NCI-H748 treated with DMSO at 0.1 percent for 48 hours (cell line): ENCODE measurements around the gene LOX.
"Not testable (repeated sequence)": the region's sequence is repeated elsewhere in the genome, so short reads cannot be mapped to it uniquely, and the experiment has no call there.

Experiments
- DNase-seq: peaks from one replicate; lab custom pipeline; 2025; lab: John Stamatoyannopoulos, UW

Gene LOX

GRCh38 chr5:122097391-122097790, 19.3 kb upstream of the LOX start:
- DNase-seq: no peak

DNA sequence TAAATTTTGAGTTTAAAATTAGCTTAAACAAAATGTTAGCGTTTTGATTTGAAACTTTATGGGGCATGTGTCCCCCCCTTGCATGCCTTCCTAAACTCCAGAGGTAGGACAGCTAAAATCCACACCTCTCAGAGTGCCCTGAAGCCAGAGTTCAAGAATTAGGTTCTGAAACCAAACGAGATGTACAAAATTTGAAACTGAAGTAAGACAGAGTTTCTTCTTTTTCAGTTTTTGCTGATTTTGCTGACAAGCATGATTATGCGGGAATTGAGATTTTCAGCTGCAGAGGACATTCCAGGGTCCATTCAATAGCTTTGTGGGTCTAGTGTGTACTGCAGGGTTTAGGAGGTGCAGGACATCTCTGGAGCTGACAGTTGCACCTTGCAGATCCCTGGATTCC, 17.1 kb upstream of the LOX start:
- no peak for DNase-seq

DNA sequence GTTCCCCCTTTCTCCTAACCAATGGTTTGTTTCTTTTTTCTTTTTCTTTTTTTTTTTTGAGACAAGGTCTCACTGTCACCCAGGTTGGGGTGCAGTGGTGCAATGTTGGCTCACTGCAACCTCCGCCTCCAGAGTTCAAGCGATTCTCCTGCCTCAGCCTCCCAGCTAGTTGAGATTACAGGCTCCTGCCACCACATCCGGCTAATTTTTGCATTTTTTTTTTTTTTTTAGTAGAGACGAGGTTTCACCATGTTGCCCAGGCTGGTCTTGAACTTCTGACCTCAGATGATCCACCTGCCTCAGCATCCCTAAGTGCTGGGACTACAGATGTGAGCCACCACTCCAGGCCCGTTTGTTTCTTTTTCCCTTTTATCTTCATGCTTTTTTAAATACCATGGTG, 16.2 kb upstream of the LOX start:
- not testable (repeated sequence) for DNase-seq

- DNase-seq: no peak
These were observed 15.5 kb upstream of the LOX start for GRCh38 chr5:122093415-122094180.

GRCh38 chr5:122091936-122092600, 14.0 kb upstream of the LOX start:
- DNase-seq: no peak

DNA sequence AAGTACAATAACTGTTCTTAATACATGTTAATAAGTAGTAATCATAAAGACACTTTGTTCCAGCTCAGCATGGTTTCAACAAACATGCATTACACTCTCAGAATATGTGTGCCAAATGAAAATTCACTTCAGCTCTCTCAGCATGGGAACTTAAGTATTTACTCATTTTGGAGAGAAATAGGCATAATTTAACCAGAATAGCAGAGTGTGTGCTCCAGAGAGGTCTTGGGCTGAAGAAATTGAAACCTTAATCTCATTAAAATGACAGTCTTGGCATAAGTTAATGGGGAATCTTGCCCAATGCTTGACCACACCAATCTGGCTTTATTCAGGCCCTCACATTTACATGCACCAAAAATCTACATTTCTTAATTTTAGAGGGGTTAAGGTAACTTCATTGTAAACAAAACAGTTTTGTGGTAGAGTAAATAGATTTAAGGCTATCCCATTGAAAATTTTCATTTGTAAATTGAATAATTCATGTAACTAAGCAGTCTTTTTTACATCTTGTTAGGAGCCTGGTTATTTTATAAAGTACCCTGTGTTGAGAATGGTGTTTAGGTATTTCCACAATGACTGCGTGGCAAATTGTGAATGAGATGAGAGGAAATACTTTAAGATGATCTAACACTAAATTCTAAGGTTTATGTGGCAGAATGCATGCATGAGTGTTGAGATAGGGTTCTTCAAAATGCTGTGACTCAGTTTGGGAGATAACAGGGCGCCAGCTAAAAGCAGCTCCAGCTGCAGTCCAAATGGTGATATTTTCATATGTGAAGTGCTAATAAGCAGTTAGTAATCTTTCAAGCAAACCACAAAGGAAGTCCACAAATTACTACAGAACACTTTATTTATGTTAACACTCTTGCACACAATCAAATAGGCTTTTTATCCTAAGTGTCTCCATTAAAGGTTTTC, 11.3 kb upstream of the LOX start:
- DNase-seq: no peak

- no peak for DNase-seq
These were observed 7.0 kb upstream of the LOX start for GRCh38 chr5:122085041-122085440.

DNA sequence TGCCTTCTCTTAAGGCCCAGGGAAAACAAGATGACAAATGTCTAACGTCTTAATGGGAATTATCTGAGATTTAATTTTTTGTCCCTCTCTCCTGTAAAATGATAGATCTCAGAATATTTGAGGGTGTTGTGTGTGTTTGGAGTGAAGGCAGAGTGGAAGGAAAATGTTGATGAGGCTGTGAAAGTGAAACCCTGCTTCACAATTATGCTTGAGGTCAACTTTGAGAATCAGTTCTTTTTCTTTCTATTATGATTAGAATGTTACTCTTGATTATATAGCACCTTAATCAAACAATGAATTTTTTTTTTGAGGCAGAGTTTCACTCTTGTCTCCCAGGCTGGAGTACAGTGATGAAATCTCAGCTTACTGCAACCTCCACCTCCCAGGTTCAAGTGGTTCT, 5.5 kb upstream of the LOX start:
- DNase-seq: no peak

DNA sequence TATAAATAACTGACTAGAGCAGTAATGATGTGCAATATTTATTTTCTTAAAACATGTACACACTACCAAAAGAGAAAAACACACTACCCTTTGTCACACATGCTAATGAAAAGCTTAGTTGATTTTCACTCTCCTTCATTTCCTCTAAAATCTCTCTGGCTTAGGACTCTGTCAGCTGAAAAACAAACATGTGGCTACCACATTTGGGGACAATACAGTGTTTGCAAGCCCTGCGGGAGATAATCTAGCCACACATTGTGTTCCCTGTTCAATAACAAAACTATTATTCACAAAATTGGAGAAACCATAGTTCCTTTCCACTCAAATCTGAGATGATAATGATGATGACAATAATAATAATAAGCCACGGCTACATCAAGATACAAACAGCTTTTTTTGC, 3.5 kb upstream of the LOX start:
- DNase-seq: peak; percentile 58

DNA sequence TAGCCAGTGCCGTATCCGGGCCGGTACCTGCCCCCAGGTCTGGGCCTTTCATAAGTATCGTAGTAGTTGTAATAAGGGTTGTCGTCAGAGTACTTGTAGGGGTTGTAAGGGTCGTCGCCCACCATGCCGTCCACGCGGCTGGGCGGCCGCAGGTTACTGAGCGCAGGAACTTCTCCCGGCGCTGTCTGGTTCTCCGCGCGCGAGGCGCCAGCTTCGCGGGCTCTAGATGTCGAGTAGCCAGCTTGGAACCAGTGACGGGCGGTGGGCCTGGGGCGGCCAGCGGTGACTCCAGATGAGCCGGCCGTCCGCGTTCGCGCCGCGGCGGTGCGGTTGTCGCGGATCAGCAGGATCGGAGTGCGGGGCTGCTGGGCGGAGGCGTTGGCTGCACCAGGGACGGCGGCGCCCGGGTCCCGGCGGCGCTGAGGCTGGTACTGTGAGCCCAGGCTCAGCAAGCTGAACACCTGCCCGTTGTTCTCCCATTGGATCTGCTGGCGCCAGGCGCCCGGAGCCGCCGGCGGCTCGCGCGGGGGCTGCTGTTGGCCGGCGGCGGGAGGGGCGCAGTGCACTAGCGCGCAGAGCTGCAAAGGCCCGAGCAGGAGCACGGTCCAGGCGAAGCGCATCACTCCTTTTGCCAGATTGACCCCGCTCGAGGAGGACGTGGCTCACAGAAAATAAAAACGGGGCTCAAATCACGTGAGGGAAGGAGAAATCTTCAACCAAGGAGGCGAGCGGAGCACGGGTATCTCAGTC, 518 bp downstream of the LOX start:
- DNase-seq: peak; percentile 25

GRCh38 chr5:122076669-122077365, 1.2 kb downstream of the LOX start:
- peak; percentile 88 for DNase-seq

DNA sequence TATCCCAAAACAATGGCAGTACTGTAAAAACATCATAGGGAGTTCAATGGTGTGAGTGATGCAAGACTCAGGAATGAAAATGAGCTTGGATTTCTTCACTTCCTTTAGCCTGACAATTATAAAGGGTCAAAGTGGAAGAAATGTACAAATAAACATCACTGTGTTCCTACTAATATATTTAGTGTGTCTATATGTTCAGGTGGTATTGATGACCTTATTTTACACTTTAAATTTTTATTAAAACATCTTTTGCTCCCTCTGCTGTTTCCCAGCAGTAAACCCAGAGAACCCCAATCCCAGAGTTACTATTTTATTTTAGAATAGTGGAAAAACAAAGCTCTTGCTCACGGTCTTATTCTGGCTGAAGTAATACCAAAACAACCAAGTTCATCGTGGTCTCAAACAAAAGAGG, 2.0 kb downstream of the LOX start:
- DNase-seq: no peak

DNA sequence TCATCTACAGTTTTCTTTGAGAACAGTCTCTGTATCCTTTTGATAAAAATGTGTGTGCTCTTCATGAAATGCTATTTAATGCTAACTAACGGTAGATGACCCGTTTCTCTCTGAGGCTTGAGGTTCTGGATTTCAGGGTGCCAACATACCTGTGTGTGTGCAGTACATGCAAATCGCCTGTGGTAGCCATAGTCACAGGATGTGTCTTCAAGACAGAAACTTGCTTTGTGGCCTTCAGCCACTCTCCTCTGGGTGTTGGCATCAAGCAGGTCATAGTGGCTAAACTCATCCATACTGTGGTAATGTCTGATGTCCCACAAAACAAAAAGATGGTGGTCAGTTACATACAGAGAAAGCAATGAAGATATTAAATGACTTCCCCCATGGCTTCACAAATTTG, 4.2 kb downstream of the LOX start:
- DNase-seq: no peak

GRCh38 chr5:122073018-122073417, 5.0 kb downstream of the LOX start:
- no peak for DNase-seq

DNA sequence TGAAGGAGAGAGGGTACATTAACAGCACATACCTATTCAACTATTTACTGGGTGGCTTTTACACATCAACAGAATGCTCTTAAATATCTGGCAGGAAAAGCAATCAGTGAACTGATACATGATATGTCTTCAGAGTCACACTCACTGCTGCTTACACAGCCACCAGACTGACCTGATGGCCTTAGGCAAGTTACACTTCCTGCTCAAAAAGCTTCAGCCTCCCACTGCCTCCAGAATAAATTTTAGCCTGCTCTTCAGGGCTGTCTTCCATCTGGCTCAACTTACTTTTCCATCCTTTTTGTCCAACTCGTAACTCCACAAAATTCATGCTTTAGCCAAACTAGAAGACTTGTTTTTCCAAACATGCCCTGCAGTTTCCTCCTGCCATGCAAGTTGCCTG, 10.7 kb downstream of the LOX start:
- no peak for DNase-seq

- DNase-seq: no peak
These were observed 13.1 kb downstream of the LOX start for GRCh38 chr5:122064992-122065391.

DNA sequence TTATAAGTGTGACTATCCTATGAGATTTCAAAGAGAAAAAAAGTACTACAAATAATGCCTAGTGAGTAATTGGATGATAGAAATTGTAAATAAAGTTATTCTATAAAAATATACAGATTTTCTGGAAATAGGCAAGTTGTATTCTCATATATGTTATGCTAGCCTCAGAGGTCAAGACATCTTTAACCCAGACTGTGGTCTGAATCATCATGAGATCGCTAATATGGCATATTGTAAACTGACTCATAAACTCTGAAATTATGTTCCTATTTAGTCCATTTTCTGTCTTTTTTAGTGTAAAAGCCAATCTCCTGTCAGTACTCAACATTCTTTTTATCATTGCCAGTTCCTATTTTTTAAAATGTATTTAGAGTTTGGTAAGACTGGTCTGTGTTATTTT, 14.2 kb downstream of the LOX start:
- DNase-seq: no peak

GRCh38 chr5:122062205-122062604, 15.9 kb downstream of the LOX start:
- no peak for DNase-seq

DNA sequence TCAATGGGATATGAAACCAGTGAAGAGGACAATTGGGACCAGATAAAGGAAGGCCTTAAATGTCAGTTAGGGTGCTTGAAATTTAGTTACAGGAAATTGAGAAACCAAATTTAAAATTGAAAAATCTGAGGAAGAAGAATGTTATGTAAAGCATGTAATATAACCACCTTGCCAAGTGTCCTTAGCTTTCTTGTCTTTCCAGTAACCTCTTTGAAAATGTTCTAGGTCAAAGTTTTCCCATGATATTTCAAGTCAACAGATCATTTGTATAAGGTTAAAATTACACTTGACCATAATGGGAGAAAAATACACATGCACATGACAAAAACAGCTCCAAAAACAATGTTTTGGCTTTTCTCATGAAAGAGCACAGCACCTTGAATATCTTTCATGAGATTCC, 21.1 kb downstream of the LOX start:
- no peak for DNase-seq

DNA sequence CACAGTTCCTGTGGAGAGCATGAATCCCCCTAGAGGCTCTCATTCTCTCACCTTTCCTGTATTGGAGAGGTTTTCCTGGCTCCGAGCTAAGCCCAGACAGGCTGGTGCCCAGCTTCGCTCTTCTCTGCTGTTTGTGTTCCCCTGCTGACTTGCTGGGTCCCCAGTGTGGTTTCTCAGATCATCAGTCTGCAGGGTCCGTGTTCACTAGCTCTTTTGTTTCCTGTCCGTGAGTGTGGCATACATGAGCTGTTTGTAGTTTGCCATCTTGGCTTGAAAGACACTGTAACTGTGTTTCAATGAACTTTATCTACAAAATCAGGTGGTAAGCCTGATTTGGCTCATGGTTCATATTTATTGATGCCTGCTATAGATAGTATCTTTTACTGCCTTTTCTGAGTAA, 23.8 kb downstream of the LOX start:
- no peak for DNase-seq
